Hepatocyte (in vitro differentiated cells): ENCODE measurements around the gene CADPS2. TPM values are rescaled to one million over a fixed set of nuclear protein-coding genes. Genes with fewer than 3 reads are reported as not detected.

Experiments used
- DNase-seq: peaks from one replicate; pipeline ENCODE4 v3.0.0-alpha.2; 2016; ENCODE audit warnings: low spot score
- H2AFZ ChIP-seq: fragments of 200-600 bp; sonication (generic); 2 replicates; pipeline ENCODE4 v1.6.0; 2016; ENCODE audit warnings: antibody characterized with exemption, mild to moderate bottlenecking
- H3K27ac ChIP-seq: fragments of 200-600 bp; sonication (generic); 2 replicates; pipeline ENCODE4 v1.5.1; 2016; ENCODE audit warnings: mild to moderate bottlenecking
- H3K27me3 ChIP-seq: fragments of 200-600 bp; sonication (generic); 2 replicates; pipeline ENCODE4 v1.6.1; 2016
- H3K36me3 ChIP-seq: fragments of 200-600 bp; sonication (generic); replicated peaks from 2 replicates; pipeline ENCODE4 v1.5.1; 2016; ENCODE audit warnings: low read depth; ENCODE audit not compliant: insufficient read depth
- H3K4me1 ChIP-seq: fragments of 200-600 bp; sonication (generic); 2 replicates; pipeline ENCODE4 v1.5.1; 2016; ENCODE audit warnings: mild to moderate bottlenecking, moderate library complexity; ENCODE audit not compliant: insufficient read depth
- H3K4me2 ChIP-seq: fragments of 200-600 bp; sonication (generic); 2 replicates; pipeline ENCODE4 v1.6.0; 2016
- H3K4me3 ChIP-seq: fragments of 200-600 bp; sonication (generic); 2 replicates; pipeline ENCODE4 v1.5.1; 2016; ENCODE audit warnings: mild to moderate bottlenecking
- H3K79me2 ChIP-seq: fragments of 200-600 bp; sonication (generic); 2 replicates; pipeline ENCODE4 v1.6.0; 2017; ENCODE audit warnings: mild to moderate bottlenecking
- H3K9me2 ChIP-seq: fragments of 200-600 bp; sonication (generic); replicated peaks from 2 replicates; pipeline ENCODE4 v1.6.0; 2017; ENCODE audit warnings: mild to moderate bottlenecking; ENCODE audit not compliant: insufficient read depth
- H3K9me3 ChIP-seq: fragments of 200-600 bp; sonication (generic); 2 replicates; pipeline ENCODE4 v1.5.1; 2016; ENCODE audit warnings: low read depth, mild to moderate bottlenecking
- H4K20me1 ChIP-seq: fragments of 200-600 bp; sonication (generic); 2 replicates; pipeline ENCODE4 v1.6.0; 2016; ENCODE audit warnings: mild to moderate bottlenecking; ENCODE audit not compliant: insufficient read depth, poor library complexity, severe bottlenecking
- EZH2 ChIP-seq: fragments of 200-600 bp; sonication (generic); IDR thresholded peaks from 2 replicates; pipeline ENCODE4 v1.6.1; 2016; ENCODE audit warnings: antibody characterized with exemption, mild to moderate bottlenecking, borderline replicate concordance
- EZH2phosphoT487 ChIP-seq: fragments of 200-600 bp; sonication (generic); IDR thresholded peaks from one replicate; pipeline ENCODE4 v1.6.1; 2018; ENCODE audit warnings: antibody characterized with exemption, mild to moderate bottlenecking, low read depth, moderate library complexity; ENCODE audit not compliant: unreplicated experiment, severe bottlenecking
- WGBS: methylation state at CpG from one replicate; pipeline ENCODE4 v1.1.6; 2016; ENCODE audit warnings: low lambda C conversion rate; ENCODE audit errors: missing lambda C conversion rate; 5-methylcytosine and 5-hydroxymethylcytosine counted together
- polyA plus RNA-seq: library from polyadenylated mRNA; unstranded; fragments of >200 nt; fragmentation: Nextera tagmentation; extraction: Ambion mirVana; gene quantifications from 2 replicates; pipeline ENCODE4 v1.2.1, GENCODE V29; 2016
- total RNA-seq: library from RNA; depleted of rRNA; stranded (reverse); fragments of >200 nt; gene quantifications from 2 replicates; pipeline ENCODE4 v1.2.3, GENCODE V29; 2014
- TF ChIP-seq, protein P1 (sequence below): fragments of 200-600 bp; sonication (generic); IDR thresholded peaks from 2 replicates; pipeline ENCODE4 v1.5.1; 2016; ENCODE audit warnings: antibody characterized with exemption, mild to moderate bottlenecking; ENCODE audit not compliant: poor library complexity

CADPS2 gene
- total and polyA plus RNA-seq, 2 experiments from 2014 or later = 15.7 to 37.4 TPM

DNA sequence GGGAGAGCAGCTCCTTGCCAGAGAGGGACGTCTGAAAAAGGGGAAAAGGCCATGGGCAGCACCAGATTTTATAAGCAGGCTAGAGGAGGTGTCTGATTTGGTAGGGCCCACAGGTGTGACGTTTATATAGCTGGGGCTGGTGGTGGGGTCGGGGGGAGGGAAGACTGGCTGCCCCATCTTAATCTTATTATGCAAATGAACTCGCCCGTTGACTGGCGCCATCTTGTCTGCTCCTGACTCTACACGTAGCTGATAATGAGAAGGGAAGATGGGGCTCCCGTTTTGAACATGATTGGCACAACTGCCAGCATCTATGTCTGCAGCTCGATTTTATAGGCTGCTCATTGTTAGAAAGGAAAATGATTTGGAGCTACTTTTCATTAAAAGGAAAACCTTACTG is 28.6 kb upstream of the CADPS2 start:
- Histone ChIP-seq H2AFZ (no peak overlapping the region), H4K20me1 (no peaks in the 10 kb centered on the region), H3K79me2 (no peaks in the 10 kb centered on the region), H3K27me3 (no peaks in the 10 kb centered on the region), H3K9me2 (no peaks in the 10 kb centered on the region), H3K36me3 (no peaks in the 10 kb centered on the region), H3K9me3 (no peaks in the 10 kb centered on the region), H3K4me3 (no peak overlapping the region), H3K27ac (no peak overlapping the region), H3K4me1 (no peaks in the 10 kb centered on the region), H3K4me2 (no peak overlapping the region)
- WGBS = 89% methylated on average over 9 of the region's 9 CpGs
- TF ChIP-seq, protein P1, sequence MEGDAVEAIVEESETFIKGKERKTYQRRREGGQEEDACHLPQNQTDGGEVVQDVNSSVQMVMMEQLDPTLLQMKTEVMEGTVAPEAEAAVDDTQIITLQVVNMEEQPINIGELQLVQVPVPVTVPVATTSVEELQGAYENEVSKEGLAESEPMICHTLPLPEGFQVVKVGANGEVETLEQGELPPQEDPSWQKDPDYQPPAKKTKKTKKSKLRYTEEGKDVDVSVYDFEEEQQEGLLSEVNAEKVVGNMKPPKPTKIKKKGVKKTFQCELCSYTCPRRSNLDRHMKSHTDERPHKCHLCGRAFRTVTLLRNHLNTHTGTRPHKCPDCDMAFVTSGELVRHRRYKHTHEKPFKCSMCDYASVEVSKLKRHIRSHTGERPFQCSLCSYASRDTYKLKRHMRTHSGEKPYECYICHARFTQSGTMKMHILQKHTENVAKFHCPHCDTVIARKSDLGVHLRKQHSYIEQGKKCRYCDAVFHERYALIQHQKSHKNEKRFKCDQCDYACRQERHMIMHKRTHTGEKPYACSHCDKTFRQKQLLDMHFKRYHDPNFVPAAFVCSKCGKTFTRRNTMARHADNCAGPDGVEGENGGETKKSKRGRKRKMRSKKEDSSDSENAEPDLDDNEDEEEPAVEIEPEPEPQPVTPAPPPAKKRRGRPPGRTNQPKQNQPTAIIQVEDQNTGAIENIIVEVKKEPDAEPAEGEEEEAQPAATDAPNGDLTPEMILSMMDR = no peak
- TF ChIP-seq EZH2phosphoT487 (no peak), EZH2 (no peak)
- no peak for DNase-seq

DNA sequence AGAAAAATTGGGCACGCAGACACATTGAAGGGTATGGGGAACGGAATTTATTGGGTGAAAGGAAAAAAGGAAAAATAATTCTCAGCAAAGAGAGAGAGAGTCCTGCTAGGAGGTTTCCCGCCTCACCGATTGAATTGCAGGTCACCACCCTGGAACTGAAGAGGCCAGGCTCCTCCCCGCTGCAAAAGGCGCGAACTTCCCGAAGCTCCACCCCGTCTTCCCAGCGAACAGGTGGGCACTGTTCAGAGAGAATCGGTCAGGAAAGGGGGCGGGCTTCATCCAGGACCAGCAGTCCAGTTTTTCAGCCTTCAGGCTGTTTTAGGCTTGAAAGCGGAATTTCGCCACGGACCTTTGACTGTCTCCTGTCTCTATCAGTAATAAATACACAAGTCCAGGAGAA is 27.3 kb upstream of the CADPS2 start:
- no peaks in the 10 kb centered on the region for H3K9me2 ChIP-seq
- no peaks in the 10 kb centered on the region for H3K36me3 ChIP-seq
- TF ChIP-seq, protein P1 = no peak
- TF ChIP-seq EZH2 (no peak), EZH2phosphoT487 (no peak)
- H3K4me2 ChIP-seq = no peak overlapping the region
- no peak for DNase-seq
- H2AFZ ChIP-seq = no peak overlapping the region
- H4K20me1 ChIP-seq = no peaks in the 10 kb centered on the region
- no peak overlapping the region for H3K27ac ChIP-seq
- H3K79me2 ChIP-seq = no peaks in the 10 kb centered on the region
- H3K9me3 ChIP-seq = no peaks in the 10 kb centered on the region
- WGBS = 91% methylated on average over 15 of the region's 15 CpGs
- no peaks in the 10 kb centered on the region for H3K4me1 ChIP-seq
- H3K27me3 ChIP-seq = no peaks in the 10 kb centered on the region
- H3K4me3 ChIP-seq = no peak overlapping the region

DNA sequence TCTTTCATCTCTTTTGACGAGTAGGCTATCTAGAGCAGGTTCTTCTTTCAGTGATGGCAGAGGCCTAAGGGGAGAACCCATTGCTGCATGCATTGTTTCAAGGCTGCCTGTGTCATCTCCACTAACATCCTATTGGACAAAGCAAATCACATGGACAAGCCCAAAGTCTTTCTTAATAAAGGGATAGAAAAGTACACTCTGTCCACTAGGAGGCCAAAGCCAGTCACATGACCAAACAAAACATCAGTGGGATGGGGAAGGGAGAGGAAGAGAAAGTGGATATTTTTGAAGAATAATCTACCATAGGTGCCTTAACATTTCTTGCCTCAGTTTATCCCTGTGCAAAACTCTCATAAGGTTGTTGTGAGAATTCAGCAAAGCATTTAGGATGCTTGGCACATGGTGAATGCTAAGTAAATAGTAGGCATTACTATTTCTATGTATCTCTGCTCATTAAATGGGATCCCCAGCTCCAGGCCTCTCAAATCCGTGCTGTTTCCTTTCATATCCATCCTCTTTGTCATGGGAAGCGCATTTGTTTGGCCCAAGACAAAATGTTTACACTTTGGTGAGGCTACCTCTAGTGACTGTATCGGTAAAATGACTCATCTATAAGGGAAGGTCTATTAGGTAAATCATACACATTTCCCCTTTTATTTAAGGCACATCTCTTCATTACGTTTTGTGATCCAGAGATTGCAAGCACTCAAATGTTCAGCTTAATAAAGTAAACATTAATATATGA is 16.7 kb upstream of the CADPS2 start:
- Histone ChIP-seq H3K4me2 (no peak overlapping the region), H3K4me1 (no peaks in the 10 kb centered on the region), H3K9me2 (no peaks in the 10 kb centered on the region), H3K27me3 (no peaks in the 10 kb centered on the region), H3K79me2 (no peaks in the 10 kb centered on the region), H3K9me3 (no peaks in the 10 kb centered on the region), H4K20me1 (no peaks in the 10 kb centered on the region), H2AFZ (no peak overlapping the region), H3K36me3 (no peaks in the 10 kb centered on the region), H3K4me3 (no peak overlapping the region), H3K27ac (no peak overlapping the region)
- TF ChIP-seq, protein P1 = no peak
- TF ChIP-seq EZH2 (no peak), EZH2phosphoT487 (no peak)
- WGBS = 93% methylated on average over 5 of the region's 5 CpGs
- DNase-seq = no peak

DNA sequence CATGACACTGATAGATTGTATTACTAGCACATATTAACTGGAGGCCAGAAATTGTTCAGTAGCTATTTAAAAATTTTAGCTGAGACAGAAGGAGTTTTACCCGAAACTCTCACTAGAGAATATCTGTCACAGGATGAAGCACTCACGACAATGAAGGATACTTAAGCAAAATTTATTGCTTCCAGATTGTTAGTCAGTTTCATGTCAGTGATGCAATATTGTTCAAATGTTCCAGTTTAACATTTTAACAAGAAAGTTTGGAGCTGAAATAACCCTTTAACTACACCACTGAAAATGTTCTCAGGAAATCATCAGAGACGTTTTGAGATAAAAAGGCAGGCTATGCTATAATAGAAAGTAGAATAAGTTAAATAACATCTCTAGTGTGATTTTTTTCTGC is 15.0 kb upstream of the CADPS2 start:
- no peak overlapping the region for H2AFZ ChIP-seq
- DNase-seq = no peak
- no peaks in the 10 kb centered on the region for H3K4me1 ChIP-seq
- H3K9me3 ChIP-seq = no peaks in the 10 kb centered on the region
- 38% methylated on average over 3 of the region's 3 CpGs for WGBS
- no peak overlapping the region for H3K27ac ChIP-seq
- no peaks in the 10 kb centered on the region for H3K9me2 ChIP-seq
- H4K20me1 ChIP-seq = no peaks in the 10 kb centered on the region
- H3K79me2 ChIP-seq = no peaks in the 10 kb centered on the region
- H3K4me3 ChIP-seq = no peak overlapping the region
- TF ChIP-seq, protein P1 = no peak
- no peak for TF ChIP-seq EZH2
- no peak for TF ChIP-seq EZH2phosphoT487
- no peaks in the 10 kb centered on the region for H3K36me3 ChIP-seq
- no peak overlapping the region for H3K4me2 ChIP-seq
- no peaks in the 10 kb centered on the region for H3K27me3 ChIP-seq
